A549 treated with dexamethasone at 1 μM for 4 hours (cell line): ENCODE measurements around the gene PPFIBP2. TPM values are rescaled to one million over a fixed set of nuclear protein-coding genes. Genes with fewer than 3 reads are reported as not detected.

ENCODE experiments used
- total RNA-seq: library from RNA; stranded (reverse); fragments of 200-300 nt; extraction: Qiagen RNA extraction; gene quantifications from 5 replicates; pipeline ENCODE4 v1.2.3, GENCODE V29; 2022

PPFIBP2 gene
- total RNA-seq: 8.4 to 11.0 TPM (median 8.7 TPM) in 5 replicates

GRCh38 chr11:7513234-7514098, at the start of gene PPFIBP2:
PPFIBP2 (plus strand) TSS chr11:7513999; CDS start chr11:7549476, 35,477 bp downstream.

GRCh38 chr11:7485186-7486097, 28.4 kb upstream of the PPFIBP2 start, which contains the start of gene OLFML1:
OLFML1 (plus strand) TSS chr11:7485506; CDS start chr11:7485876, 370 bp downstream.

GRCh38 chr11:7672960-7673723, 159.3 kb downstream of the PPFIBP2 start, which contains the start of gene CYB5R2:
CYB5R2 (minus strand) TSS chr11:7673500; CDS start chr11:7672825, 675 bp downstream.

Other genes with a start within 250 kb of the PPFIBP2 start
- gene OLFML1, start 28.5 kb upstream of the PPFIBP2 start, total RNA-seq: not detected in 5 replicates
- 3.5 to 6.1 TPM (median 4.0 TPM) in 5 replicates for gene CYB5R2, start 159.5 kb downstream of the PPFIBP2 start, total RNA-seq
- not detected in 5 replicates for gene OVCH2, start 192.5 kb downstream of the PPFIBP2 start, total RNA-seq